NT2/D1 (cell line): ENCODE data around the gene NTNG2.

Experiments
- SUZ12 ChIP-seq: IDR thresholded peaks from 2 replicates; pipeline ENCODE4 v1.6.1; 2011; ENCODE audit not compliant: insufficient read length, insufficient read depth; ENCODE audit errors: extremely low read depth
- YY1 ChIP-seq: IDR thresholded peaks from 2 replicates; pipeline ENCODE4 v1.6.1; 2011; ENCODE audit not compliant: insufficient read length, insufficient read depth
- ZNF274 ChIP-seq: IDR thresholded peaks from 2 replicates; pipeline ENCODE4 v1.6.1; 2011; ENCODE audit warnings: mild to moderate bottlenecking, low read depth, low read length

DNA sequence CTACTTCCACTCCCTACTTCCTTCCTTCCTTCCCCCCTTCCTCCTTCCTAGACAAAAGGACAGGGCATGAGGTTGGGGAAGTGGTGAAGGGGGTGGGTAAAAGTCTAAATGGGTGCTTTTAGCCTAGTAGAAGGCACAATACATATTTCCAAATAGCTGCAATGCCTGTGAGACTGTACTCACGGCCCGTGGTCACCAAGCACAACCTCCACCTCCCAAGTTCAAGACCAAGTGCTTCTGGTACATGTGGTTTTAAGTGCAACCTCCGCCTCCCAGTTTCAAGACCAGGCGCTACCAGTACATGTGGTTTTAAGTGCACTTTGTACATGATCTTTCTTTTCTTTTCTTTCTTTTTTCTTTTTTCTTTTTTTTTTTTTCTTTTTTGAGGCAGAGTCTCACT lies 14.5 kb upstream of the NTNG2 start:
- no peak for TF ChIP-seq YY1
- TF ChIP-seq SUZ12, result no peak
- no peak for TF ChIP-seq ZNF274
